H4 (cell line): ENCODE data around the gene AQP7. TPM values are rescaled to one million over a fixed set of nuclear protein-coding genes. Genes with fewer than 3 reads are reported as not detected.
"Not testable (repeated sequence)": the region's sequence is repeated elsewhere in the genome, so short reads cannot be mapped to it uniquely, and the experiment has no call there.

Experiments used
- DNase-seq: peaks from one replicate; pipeline ENCODE4 v3.0.0-alpha.2; 2015; ENCODE audit warnings: low spot score
- total RNA-seq: library from RNA; depleted of rRNA; stranded (reverse); fragments of >200 nt; shearing (Covaris generic); gene quantifications from 2 replicates; pipeline ENCODE4 v1.2.3, GENCODE V29; 2014; rRNA removed

AQP7 gene
- 0.97 TPM in 1 of 2 replicates, not detected in the other for total RNA-seq

DNA sequence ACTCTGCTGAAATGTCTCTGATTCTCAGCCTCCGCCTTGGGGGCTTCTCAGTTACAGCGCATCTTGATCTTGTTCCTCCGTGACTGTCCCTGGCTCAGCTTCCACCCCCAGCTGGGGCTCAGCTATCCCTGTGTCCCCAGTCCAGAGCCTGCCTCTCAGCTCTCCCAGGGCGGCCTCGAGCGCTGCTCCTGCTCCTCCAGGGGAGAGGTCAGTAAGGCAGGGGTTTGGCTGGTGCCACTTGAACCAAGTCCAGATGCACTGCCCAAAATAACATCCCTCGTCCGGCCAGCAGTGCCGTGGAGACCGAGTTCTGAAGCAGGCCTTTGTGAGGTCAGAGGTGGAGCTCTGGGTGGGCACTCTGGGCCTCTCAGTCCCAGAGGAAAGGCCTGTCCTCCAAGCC lies at the start of gene AQP7:
Gene AQP7, minus strand, starts transcription at position 198 of the 400 bp plus-strand sequence. CDS start 1,306 bp downstream, outside the sequence.
- DNase-seq, result not testable (repeated sequence)

DNA sequence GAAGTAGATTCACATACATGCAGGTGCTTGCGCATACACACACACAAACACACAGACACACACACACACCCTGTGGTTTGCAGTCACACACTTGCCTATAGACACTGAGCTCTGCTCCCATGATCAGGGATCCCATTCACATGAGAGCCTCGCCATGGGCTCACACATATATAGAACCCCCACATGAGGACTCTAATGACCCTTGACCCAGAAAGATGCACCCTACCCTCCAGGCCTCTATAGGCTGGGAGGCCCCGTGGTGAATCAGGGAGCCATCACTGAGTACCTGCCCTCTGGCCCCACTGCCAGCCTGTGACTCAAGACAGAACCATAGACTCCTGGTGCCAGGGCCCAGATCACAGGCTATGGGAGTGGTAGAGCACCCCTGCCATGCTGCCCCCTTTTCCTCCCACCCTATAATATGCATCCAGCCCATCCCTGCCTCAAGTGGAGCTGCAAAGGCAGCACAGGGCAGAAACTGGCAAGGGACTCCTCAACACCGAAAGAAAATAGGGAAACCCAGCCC lies 48.3 kb upstream of the AQP7 start:
- DNase-seq, result no peak

DNA sequence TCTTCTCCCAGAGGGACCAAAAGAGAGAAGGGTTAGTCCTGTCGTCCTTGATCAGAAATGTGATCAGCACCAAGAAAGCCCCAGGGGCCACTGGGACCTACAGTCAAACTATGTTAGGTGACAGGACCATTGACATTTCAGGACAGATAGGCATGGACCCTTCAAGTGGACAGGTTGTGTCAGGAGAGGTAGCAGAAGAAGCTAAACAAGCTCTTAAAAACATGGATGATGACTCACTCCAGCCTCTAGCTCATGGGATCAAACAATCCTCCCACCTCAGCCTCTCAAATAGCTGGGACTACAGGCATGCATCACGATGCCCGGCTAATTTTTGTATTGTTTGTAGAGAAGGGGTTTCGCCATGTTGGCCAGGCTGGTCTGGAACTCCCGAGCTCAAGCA lies 47.3 kb upstream of the AQP7 start:
- no peak for DNase-seq

DNA sequence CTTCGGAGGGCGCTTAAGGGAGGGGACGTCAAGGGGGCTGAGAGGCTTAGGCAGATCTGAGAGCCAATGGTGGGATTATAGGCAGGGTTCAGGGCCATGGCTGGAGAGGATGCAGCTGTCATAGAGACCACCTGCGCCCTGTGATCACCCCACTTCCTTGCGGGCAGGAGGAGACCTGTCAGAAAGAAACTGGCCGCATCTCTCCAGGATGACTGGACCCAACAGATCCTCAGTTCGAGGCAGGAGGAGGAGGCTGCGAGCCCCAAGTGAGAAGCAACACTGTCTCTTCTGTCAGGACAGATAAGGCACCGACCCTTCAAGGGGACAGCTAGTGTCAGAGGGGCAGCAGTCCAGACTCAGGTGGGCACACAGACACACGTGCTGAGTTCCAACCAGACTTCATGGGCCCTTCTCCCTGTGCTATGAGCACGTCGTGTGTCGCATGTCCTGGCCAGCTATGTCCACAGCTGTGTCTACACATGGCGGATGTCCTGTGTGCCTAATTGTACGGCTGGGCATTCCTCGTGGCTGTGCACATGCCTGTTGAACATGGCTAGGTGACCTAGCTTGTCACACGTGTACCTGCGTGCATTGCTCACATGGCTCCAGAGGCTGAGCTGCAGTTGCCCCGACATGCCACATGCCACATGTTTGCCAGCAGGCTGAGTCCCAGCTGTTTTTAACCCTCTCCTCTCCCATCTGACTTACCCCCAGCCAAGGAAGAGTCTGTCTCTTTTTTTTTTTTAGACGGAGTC lies 45.6 kb upstream of the AQP7 start:
- DNase-seq, result no peak

DNA sequence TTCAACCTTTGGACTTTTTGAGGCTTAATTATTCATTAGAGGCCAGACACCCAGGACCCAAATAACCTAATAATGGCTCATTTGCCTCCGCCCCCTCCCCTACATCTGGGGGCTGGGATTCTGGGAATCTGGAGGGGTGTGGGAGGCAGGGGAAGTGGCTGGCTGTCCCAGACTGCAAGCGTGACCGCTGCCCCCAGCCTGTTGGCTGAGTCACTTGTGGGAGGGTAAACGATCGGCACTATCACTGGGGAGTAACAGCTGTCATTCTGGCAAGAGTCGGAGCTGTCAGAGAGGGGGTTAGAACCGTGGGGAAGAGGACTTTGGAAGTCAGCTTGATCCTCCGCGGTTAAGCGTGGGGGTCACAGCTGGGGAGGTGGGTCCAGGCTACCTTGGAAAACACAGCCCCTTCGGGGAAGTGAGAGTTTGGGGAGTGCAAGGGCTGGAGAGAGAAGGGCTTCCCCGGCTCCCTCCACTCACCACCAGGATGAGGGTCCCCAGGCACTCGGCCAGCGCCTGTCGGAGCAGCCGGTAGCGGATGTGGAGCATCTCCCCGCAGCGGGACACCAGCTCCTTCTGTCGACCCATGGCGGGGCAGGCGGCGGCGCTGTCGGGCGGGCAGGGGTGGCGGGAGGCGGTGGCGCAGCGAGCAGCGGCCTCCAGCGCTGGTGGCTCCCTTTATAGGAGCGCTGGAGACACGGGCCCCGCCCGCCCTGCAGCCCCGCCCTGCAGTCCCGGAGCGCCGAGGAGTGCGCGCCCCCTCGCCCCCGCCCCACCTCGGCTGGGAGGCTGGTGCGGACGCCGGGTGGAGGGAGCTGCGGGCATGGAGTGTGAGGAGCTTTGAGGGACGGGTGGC lies 44.8 kb upstream of the AQP7 start, which contains the start of gene AQP3:
Gene AQP3, minus strand, starts transcription at position 648 of the 853 bp plus-strand sequence. Its CDS starts 63 bp downstream, at position 585.
- DNase-seq, result peak; percentile 69

DNA sequence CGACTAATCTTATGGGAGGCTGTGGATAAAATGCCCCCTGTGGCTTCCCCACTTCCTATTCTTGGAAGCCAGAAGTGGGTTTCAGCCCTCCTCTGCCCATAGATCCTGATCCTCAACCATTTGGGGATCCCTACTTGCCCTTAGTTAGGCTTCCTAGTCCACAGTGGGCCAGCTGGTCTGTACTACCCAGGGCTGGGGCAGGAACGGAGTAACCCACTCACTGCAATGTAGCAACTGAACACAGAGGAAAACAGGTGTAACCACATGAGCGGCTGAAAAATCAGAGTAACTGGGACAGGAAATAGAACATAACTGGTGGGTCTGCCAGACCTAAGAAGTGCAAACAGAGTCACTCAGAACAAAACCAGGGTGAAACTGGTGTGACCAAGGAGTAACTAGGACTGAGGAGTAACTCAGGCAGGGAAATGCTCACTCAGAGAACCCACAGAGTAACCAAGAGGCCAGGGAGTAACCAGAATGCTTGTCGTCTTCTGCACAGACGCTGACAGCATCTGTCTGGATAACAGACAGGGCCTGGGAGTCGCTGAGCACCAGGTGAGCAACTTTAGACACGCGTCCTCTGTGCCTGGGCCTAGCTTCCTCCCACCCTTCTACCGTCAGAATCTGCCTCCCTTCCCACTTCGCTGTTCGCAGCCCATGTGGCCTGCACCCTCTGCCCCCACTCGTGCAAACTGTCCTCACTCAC lies 44.0 kb upstream of the AQP7 start:
- no peak for DNase-seq

DNA sequence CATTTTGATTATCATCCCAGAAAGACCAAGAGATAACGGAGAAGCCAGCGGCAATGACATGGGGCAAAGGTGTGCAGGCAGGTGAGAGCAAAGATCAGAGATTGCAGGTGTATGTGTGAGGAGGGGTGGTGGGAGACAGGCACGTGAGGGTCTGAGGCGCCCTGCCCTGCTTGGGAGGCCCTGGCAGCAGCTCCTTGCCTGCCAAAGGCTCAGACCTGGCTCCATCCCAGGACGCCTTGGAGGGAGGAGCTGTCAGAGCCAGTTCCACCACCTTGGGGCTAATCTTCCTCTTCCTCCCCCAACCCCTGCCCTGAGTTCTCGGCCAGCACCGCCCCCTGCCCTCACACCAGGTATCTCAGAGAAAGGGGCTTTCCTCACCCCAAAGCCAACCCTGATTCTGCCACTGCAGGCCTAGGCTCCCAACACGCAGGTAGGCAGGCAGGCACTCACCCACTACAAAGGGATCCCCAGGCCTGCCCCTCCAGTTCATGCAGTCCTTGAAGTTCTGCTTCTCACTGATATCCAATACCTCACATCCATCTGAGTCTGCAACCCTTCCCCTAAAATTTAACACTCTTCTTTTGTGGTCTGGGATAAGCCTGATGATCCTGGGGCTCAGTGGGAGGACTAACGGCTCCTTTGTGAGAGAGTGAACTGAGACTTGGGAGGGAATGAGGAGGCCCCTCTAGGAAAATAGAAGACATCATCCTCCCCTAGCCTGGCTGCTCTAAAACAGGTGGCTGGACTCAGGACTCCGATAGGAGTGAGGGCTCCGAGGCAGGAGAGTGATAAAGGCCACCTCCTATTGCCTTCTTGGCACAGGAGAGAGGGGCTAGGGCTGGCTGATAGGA lies 43.2 kb upstream of the AQP7 start:
- DNase-seq, result no peak

DNA sequence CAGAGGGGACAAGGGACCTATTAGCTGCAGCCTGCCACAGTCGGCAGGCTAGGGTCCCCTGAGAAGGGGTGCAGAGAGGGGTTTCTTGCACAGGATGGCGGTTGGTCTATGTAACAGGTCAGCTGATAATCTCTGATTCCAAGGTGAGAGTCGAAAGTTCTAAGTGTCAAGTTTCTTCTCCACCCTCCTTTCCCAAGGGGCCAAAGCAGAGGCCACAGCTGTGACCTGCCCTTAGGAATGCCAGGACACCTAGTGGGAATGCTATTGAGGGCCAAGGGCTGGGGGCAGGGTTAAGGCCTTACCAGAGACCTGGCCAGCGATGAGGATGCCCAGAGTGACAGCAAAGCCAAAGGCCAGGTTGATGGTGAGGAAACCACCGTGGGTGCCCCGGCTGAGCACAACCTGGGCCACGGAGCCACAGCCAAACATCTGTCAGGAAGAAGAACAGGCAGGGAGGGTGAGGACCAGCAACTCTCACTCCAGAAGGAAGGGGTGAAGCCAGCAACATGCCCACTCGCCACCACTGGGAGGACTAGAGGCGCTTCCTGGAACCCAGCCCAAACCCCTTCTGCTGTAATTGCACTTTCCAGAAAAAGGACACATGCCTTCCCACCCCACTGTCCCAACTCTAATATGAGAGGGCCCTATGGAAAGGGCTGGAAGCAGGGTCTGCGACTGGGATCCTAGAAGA lies 41.2 kb upstream of the AQP7 start:
- no peak for DNase-seq

DNA sequence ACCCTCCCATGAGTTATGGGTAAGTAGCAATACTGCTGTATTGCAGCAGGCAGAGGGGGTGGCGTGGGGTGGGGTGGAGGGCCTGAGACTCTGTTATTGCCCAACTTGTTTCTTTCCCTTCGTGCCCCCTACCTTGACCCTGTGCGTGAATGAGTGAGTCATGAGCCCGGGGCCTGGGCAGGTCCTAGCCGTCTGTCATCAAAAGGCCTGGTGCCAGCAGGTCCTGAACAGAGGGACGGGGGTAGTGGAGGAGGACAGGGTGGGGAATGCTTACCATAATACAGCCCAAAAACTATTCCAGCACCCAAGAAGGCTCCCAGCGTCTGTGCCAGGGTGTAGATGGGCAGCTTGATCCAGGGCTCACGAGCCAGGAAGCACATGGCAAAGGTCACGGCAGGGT lies 40.7 kb upstream of the AQP7 start:
- DNase-seq, result no peak

DNA sequence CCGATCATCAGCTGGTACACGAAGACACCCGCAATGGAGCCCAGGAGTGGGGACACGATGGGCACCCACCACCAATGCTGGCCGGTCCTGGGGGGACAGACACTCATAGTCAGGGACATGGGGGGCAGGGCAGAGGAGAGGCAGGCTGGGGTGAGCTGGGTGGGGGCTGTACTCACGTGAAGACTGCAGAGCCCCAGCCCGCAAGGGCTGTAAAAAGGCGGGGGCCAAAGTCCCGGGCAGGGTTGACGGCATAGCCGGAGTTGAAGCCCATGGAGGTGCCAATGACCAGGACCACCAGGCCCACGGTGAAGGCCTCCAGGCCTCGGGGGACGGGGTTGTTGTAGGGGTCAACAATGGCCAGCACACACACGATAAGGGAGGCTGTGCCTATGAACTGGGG lies 39.8 kb upstream of the AQP7 start:
- DNase-seq, result no peak

DNA sequence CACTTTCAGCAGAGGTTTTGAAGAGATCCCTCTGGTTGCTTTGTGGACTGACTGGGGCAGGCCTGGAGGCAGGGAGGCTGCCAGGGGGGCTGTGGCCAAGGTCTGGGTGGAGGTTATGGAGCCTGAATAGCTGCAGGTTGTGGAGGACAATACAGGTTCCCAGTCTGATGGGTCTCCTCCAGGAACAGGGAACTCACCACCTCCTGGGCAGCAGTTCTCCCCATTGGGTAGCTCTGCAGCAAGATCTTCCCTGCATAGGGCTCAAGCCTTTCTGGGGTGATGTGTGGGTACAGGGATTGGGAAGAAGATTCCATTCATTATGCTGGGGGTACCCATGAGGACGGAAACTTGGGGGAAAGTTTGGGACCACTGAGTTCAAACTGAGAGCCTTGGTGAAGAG lies 38.2 kb upstream of the AQP7 start:
- no peak for DNase-seq

DNA sequence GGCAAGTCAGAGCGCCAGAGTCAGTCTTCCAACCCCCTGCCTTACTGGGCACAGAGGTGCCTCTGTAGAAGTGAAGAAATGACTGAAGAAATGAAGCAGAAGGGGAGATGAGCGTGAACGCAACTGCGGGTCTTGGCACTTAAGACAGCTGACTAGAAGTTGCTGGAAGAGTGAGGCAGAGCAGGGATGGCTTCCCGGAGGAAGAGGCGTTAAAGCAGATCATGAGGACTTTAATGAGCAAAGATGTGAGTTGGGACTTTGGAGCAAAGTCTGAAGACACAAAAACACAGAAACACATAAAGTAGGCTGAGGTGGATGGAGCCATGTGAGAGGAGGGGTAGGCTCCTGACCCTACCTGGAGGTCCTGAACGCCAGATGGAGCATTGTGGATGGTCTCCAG lies 37.8 kb upstream of the AQP7 start:
- no peak for DNase-seq

DNA sequence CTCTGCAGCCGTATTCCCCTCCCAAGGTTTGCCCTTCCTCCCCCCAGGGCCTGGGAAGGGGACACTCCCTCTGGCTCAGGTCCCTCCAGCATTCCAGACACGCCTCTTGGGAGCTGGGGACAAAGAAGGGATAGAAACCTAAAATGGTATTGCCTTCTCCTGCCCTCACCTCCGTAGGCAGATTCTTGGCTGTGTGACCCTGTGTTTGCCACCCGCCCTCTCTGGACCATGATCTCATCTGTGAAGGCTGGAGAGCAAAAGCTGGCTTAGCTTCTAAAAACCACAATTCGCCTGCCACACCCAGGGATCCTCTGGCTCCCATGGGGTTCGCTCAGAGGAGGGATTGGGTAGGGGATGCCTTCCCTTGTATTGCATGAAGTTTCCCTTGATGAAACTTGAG lies 37.4 kb upstream of the AQP7 start:
- no peak for DNase-seq

DNA sequence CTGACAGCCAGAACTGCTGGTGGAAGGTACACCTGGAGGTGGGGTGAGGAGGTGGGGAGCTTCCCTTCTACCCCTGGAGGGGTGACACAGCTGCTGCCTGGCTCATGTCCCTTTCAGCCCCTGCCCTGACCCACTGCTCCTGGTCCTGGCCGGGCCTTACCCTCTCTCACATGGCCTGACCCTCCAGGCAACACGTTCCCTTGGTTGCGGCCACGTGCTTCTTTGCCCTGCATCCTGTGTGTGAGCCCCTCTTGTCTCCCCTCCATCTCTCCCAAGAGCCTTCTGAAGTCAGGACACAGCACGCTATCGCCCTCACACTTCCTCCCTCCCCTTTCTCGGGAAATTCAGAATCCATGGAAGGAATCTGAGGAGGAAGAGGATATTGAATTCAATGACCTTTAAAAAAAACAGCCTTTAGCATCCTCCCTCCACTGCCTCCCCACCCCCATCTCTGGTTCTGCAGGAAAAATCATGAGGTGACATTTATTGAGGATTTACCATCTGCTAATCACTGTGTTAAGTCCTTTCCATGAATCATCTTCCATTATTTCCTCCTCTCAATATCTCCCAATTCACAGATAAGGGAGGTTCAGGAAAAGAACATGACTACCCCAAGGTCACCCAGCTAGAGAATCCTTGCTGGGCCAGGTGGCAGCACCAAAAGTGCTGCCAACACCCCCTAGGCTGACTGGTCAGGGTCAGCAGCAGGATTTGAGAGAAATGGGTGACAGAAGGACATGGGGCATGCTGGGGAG lies 36.7 kb upstream of the AQP7 start:
- DNase-seq, result no peak

DNA sequence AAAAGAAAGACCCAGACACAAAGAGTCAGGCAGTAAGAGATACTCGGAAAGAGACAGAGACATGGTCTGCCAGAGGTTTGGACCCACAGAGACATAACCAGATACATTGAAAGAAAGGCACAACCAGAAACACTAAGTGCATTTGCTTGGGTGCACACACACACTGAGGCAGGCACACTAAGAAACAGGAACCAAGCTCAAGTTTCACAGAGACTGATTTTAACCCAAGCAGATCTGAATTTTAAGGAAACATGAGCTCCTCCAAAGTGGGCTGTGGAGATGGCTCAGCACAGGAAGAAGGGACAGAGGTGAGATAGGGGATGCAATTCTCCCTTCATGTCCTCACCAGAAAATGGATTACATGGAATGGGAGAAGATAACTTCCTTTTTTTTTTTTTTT lies 35.5 kb upstream of the AQP7 start:
- no peak for DNase-seq

DNA sequence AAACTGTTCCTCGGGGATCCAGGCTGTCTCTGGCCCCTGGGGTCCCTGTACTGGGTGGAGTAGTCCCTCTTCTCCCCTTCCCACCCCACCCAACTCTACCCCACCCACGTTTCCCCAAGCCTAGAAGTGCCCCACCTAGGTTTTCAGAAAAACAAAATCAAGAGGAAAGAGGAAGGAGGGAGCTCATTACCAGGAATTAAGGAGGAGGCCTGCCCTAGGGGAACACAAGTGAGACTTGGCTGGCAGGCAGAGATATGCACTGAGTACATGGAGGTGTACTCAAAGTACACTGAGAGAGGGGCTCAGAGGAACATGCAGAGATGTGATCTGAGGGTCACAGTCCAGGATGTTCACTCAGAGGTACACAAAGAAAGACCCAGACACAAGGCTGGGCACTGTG lies 34.8 kb upstream of the AQP7 start:
- no peak for DNase-seq

DNA sequence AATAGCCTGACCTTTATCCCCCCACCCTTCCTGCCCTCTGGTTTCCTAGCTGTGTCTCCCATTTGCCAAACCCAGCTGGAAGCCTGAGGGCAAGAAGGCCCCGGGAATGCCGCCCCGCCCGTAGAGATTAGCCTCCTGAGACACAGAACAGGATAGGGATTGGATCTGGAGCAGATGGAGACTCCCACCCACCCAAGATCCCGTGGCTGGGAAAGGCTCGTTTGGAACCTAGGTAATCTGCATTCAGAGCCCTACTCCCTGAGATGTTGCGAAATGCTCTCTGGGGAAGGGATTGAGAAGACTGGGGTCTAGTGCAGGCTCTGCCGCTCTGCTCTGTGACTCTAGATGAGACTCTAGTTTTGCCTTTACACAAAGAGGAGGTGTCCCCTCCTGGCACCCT lies 34.1 kb upstream of the AQP7 start:
- no peak for DNase-seq

DNA sequence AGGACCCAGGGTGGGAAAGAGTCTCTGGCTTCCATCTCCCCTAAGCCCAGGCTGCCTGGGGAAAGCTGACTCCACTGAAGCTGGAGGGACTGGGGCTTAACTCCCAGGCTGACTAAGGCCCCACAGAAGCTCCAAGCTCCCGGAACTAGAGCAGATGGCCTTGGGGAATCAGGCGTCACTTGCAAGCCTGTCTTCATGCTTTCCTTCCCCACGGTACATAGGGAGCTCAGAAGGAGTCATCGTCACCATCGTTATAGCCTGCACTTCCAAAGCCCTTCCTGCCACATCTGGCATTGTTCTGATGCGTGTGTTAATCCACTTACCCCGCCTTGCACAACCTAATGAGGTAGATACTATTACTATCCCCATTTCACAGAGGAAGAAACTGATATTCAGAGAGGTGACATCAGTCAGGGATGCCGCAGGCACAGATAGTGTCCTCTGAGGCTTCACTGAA lies 33.5 kb upstream of the AQP7 start:
- no peak for DNase-seq

DNA sequence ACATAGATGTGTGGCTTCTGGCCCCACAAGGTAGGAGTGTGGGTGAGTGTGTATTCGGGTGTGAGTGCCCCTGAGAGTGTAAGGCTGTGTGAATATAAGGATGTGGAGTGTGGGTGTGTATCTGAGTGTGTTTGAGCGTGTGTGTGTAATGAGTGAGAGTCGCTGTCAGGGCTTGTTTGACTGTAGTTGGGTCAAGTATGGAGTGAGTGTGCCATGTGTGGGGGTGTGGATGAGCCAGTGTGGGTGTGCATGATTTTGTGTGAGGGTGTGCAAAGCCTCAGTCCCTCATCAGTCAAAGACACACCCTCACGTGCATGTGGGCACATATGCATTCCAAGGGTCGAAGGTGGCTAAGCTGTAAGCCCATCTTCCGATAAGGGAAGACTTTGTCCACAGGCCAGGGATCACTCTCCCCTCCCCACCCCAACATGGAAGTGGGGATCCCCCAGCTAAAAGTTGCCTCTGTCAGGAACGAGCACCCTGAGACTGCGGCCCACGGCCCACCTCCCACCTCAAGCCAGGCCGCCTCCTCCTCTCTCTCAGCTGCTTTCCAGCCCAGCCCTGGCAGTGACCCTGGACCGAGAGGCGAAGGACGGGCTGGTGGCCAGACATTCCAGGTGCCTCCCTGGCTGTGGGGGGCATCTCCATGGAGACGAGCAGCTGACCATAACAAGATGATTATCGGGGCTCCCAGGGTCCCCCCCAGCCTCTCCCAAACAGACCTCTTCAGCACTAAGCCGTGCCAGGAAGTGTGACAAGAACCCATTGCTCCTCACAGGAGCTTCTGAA lies 32.1 kb upstream of the AQP7 start:
- no peak for DNase-seq
